Skeletal muscle cell (primary cell): ENCODE results near the gene IL22RA1.

Source experiments
- DNase-seq: peaks from one replicate; pipeline ENCODE4 v3.0.0-alpha.2; 2010; ENCODE audit warnings: low read depth
- H3K4me3 ChIP-seq: 2 replicates; pipeline ENCODE4 v1.5.1; 2011; ENCODE audit warnings: low read depth, mild to moderate bottlenecking, control low read depth, low read length, moderate library complexity

IL22RA1 gene

DNA sequence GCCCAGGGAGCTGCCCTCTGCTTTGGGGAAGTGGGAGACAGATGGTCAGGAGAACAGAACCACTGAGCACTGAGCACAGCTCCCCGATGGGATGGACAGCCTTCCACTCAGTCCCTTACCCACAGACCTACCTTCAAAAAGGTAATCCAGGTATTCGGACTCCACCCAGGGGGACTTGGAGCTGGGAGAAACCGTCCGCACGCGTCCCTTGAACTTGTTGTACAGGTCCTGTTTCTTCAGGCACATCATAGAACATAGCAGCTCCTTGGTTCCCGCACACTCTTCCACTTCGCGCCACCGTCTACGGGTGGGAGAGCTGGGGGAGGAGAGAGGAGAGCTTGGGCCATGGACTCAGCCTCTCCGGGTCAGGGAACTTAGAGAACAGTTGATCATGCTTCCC, 26.3 kb upstream of the IL22RA1 start:
- H3K4me3 ChIP-seq, result no peak overlapping the region
- DNase-seq, result no peak

DNA sequence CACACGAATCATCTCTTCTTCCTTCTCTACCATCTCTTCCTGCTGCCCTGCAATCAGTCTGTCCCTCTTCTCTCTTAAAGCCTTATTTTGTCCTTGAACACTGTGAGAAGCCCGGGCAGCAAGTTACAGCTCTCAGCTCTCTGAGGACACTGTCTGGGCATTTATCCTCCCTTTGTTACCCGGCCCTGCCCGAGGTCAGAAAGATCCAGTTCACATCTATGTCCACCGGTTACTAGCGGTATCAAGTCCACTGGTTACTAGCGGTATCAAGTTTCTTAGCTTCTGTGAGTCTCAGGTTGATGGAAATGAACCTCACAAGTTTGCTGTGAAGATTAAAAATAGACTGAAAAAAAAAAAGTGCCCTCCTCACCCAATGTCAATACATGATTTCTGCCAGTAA, 25.3 kb upstream of the IL22RA1 start:
- DNase-seq, result no peak
- no peak overlapping the region for H3K4me3 ChIP-seq

- no peak for DNase-seq
- no peak overlapping the region for H3K4me3 ChIP-seq
Observed at GRCh38 chr1:24167008-24167407, 24.1 kb upstream of the IL22RA1 start.

DNA sequence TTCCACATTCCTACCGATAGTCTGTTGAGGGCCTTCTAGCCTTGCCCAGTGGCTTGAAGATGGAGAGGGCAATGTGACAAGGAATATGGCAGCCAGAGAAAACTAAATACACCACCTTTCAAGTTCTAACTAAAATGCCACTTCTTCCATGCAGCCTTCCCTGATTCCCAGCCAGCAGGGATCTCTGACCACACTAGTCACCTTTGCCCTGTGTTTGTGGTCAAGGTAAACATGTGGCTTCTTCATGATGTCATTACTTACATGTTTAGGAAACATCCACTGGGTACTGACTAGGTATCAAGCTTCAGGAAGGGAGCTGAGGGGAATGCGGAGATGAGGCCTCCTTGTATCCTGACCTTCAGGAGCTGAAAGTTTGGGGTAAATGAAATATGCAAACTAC, 22.6 kb upstream of the IL22RA1 start:
- no peak for DNase-seq

DNA sequence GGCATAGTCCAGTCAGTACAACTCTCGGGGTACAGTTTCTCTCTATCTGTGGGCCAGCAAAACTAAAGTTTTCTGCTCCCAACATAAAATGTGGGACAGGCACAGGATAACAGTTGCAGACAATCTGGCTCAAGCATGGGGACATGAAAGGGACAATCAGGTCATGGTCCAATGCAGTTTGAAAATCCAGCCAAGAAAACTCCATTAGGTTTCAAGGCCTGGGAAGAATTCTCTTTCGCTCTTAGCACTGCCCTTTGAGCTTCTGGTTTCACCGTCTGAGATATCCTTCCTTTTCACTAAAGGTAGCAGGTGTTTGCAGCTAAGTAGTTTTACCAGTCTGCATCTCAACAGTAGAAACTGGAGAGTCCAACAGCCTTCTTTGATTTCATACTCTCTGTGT, 21.1 kb upstream of the IL22RA1 start:
- H3K4me3 ChIP-seq, result no peak overlapping the region
- no peak for DNase-seq

More for the DNA sequence above, 22.6 kb upstream of the IL22RA1 start:
- no peak overlapping the region for H3K4me3 ChIP-seq

DNA sequence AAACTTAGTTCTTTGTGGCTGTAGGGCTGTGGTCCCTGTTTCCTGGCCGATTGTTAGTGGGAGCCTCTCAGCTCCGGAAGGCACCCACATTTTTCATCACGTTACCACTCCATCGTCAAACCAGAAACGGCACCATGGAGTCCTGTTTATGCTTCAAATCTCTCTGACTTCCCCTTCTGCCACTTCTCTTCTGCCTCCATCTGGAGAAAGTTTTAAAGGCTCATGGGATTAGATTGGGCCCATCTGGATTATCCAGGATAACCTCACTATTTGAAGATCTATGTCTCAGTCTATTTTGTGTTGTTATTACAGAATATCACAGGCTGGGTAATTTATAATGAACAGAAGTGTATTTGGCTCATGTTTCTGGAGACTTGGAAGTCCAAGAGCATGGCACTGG, 19.3 kb upstream of the IL22RA1 start:
- no peak overlapping the region for H3K4me3 ChIP-seq
- DNase-seq, result no peak

DNA sequence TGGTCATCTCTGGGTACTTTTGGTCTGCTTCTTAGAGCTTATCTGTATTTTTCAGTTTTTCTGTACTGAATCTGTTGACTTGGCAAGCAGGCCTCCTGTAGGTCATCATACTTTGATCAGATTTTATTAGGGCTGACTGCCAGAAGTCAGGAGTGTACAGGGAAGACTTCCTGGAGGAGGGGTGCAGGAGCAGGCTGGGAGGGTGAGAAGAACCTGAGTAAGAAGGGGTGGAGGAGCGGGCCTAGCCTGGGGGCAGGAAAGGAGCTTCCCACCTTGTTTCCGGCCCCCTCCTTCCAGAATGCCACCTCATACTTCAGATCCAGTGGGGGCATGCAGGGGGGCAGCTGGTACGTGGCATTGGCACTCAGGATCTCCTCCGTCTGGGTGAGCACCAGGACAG, 18.3 kb upstream of the IL22RA1 start:
- no peak for DNase-seq
- no peak overlapping the region for H3K4me3 ChIP-seq

- no peak for DNase-seq
- no peak overlapping the region for H3K4me3 ChIP-seq
Observed at GRCh38 chr1:24159366-24159765, 16.4 kb upstream of the IL22RA1 start.

DNA sequence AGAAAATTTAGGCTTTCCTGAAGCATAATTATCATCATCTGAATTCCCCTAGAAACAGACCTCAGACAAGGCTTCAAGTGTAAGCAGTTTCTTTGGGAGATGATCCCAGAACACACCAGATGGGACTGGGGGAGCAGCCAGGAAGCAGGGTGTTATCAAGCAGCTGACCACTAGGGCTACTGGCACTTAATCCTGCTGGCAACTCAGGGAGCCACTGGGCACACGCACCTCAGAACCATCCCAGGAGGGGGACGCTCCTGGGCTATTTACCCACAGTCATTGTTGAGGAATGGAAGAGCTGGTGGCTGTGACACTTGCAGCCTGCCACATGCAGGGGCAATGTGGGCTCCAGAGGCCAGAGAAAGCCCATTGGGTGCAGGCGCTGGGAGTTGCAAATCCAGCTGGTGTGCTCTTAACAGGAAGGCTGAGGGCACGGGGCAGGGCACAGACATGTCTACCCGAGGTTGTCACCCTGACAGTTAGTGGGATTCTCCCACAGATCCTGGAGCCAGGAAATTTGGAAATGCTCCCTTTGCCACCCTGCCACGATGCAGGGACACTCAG, 15.1 kb upstream of the IL22RA1 start:
- H3K4me3 ChIP-seq, result no peak overlapping the region
- no peak for DNase-seq

- no peak overlapping the region for H3K4me3 ChIP-seq
- DNase-seq, result no peak
Observed at GRCh38 chr1:24156542-24157260, 13.8 kb upstream of the IL22RA1 start.

- no peak for DNase-seq
- no peak overlapping the region for H3K4me3 ChIP-seq
Observed at GRCh38 chr1:24155011-24155782, 12.3 kb upstream of the IL22RA1 start.

DNA sequence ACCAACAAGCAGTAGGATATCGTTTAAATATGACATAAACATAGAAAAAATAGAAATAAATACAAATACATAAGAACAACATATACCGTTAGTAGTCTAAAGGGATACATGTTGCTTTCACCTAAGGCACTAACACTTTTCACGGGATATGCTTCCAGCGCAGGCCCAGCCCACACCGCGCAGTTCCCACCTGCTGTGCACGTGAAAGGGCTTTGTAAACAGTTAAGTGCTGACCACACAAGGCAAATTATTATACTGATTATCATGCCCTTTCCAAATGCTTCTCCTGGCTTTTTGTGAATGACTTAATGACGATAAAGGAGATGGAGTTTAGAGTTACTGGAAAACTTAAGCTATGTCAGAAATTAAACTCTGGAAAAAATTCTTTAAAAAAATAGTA, 11.3 kb upstream of the IL22RA1 start:
- H3K4me3 ChIP-seq, result no peak overlapping the region
- no peak for DNase-seq

DNA sequence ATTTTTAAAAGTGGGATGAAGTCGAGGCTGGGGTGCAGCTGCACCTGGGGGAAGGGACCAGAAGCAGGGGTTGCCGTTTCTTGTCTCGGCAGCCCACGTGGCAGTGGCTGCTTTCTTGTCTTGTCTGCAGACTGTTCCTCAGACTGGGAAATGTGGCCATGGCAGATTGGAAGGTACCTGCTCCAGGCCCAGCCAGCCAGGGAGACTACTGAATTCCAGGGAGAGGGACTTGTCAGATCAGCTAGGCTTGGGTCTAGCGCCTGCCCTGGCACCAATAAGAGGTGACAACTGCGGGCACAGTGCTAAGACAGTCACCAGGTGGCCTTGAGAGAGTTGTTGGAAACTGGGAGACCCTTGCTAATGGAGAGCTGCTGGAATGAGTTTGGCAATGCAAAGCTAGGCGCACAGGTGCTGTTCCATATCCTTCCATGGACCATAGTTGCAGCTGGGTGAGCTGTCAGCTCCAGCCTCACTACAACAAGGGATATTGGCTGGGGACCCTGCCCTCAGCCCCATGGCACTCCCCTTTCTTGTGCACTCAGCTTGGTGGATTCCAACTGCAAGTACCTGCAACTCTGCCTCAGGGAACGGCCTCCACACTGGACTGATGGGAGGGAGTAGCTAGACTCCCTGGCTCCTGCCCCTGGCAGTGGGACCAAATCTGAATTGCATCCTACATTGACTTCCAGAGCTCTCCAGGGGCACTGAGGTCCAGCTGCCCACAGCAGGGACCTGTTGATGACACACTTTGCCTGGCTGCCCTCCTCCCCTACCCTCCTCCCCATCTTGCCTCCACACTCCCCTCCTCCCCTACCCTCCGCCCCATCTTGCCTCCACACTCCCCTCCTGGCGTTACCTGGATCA, 9.9 kb upstream of the IL22RA1 start:
- DNase-seq, result no peak
- H3K4me3 ChIP-seq, result no peak overlapping the region

GRCh38 chr1:24151175-24151533, 8.2 kb upstream of the IL22RA1 start:
- no peak overlapping the region for H3K4me3 ChIP-seq
- DNase-seq, result no peak

- peak overlapping the region; percentile 11 for H3K4me3 ChIP-seq
- DNase-seq, result peak; percentile 22
Observed at GRCh38 chr1:24150234-24151174, 7.6 kb upstream of the IL22RA1 start.

GRCh38 chr1:24149866-24150233, 6.9 kb upstream of the IL22RA1 start:
- DNase-seq, result no peak
- H3K4me3 ChIP-seq, result no peak overlapping the region

- DNase-seq, result no peak
- H3K4me3 ChIP-seq, result no peak overlapping the region
Observed at GRCh38 chr1:24147816-24148215, 4.9 kb upstream of the IL22RA1 start.

DNA sequence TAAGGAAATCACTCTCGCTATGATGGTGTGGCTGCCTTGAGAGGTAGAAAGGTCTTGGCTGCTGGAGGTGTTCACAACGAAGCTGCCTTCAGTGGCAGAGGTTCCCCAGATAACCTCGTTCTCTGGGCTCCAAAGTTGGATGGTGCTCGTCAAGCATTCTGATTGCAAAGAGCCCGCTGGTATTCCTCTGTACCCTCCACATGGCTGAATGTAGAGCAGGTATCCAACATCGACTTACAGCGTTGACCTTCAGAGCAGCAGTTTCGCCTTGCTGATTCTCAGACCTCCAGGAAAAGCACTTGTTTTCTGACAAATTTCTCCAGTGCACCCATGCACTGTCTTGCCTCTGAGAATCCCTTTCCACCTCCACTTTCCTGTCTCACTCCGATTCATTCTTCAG, 4.3 kb upstream of the IL22RA1 start:
- no peak overlapping the region for H3K4me3 ChIP-seq
- no peak for DNase-seq
